ENCODE data around the gene TBCCD1. TPM values are rescaled to one million over a fixed set of nuclear protein-coding genes. Genes with fewer than 3 reads are reported as not detected.

Gene TBCCD1
- total and polyA plus RNA-seq, 2 donors (not counting 3 experiments of a cell fraction or from before 2014, with no cell fraction given) = 16.5 to 16.6 TPM

- H3K79me2 ChIP-seq (ENCODE audit: control insufficient read depth, insufficient read depth, low read length) = no peaks in the 10 kb centered on the region
- no peak for DNase-seq (ENCODE audit: low read depth, low spot score)
- H3K4me1 ChIP-seq (ENCODE audit: control insufficient read depth, extremely low read depth, insufficient read depth, low read length) = peaks cover 5% of the 10 kb centered on the region
- BruUV-seq (replicated peaks) = no TSS peak
- no peak overlapping the region for H3K4me3 ChIP-seq (replicated peaks in 1 of 3; ENCODE audit: insufficient read depth in 1 of 3, low read depth in 1 of 3, low read length in 3 of 3)
- no peak overlapping the region for H2AFZ ChIP-seq (ENCODE audit: low read depth, low read length)
- no peaks in the 10 kb centered on the region for H3K9me1 ChIP-seq (replicated peaks; ENCODE audit: control insufficient read depth, extremely low read depth, insufficient read depth, low read length)
- H3K9ac ChIP-seq (replicated peaks; ENCODE audit: extremely low read depth, insufficient read depth, low read length) = no peak overlapping the region
- no peak overlapping the region for H3K4me2 ChIP-seq (ENCODE audit: insufficient read depth, low read length)
- FAIRE-seq = no peak
- POLR2A ChIA-PET = no interaction called here
- no peaks in the 10 kb centered on the region for H3K36me3 ChIP-seq (ENCODE audit: control insufficient read depth in 2 of 2, extremely low read depth in 1 of 2, insufficient read depth in 2 of 2, low read length in 2 of 2)
- intact Hi-C loops (cut with micrococcal nuclease) = loop anchor here (2.0 to 10.0 kb wide), 3 partner anchors 45 to 633 kb away; partner anchors contain the start of gene DNAJB11
- H3K9me3 ChIP-seq (replicated peaks; ENCODE audit: control insufficient read depth, insufficient read depth, low read length) = no peaks in the 10 kb centered on the region
- TF ChIP-seq JUN (IDR thresholded peaks at IDR 0.05; ENCODE audit: borderline replicate concordance, insufficient read depth, insufficient read length, low read depth) = no peak
- no peak for TF ChIP-seq FOS (IDR thresholded peaks at IDR 0.05; ENCODE audit: borderline replicate concordance, insufficient read depth, low read length)
- no peak for TF ChIP-seq MYC (IDR thresholded peaks at IDR 0.05; ENCODE audit: low read depth, low read length)
- TF ChIP-seq GATA2 (IDR thresholded peaks at IDR 0.05; ENCODE audit: insufficient read depth, insufficient read length, low read depth, low read length) = no peak
- no peak for TF ChIP-seq POLR2A (IDR thresholded peaks at IDR 0.05; ENCODE audit: low read depth, low read length)
- no peak for TF ChIP-seq POLR2AphosphoS5 (IDR thresholded peaks at IDR 0.05; ENCODE audit: insufficient read depth, low read depth, low read length)
- no peak for TF ChIP-seq EZH2 (IDR thresholded peaks at IDR 0.05; ENCODE audit: borderline replicate concordance, low read depth, low read length, severe bottlenecking)
- TF ChIP-seq, protein P1, sequence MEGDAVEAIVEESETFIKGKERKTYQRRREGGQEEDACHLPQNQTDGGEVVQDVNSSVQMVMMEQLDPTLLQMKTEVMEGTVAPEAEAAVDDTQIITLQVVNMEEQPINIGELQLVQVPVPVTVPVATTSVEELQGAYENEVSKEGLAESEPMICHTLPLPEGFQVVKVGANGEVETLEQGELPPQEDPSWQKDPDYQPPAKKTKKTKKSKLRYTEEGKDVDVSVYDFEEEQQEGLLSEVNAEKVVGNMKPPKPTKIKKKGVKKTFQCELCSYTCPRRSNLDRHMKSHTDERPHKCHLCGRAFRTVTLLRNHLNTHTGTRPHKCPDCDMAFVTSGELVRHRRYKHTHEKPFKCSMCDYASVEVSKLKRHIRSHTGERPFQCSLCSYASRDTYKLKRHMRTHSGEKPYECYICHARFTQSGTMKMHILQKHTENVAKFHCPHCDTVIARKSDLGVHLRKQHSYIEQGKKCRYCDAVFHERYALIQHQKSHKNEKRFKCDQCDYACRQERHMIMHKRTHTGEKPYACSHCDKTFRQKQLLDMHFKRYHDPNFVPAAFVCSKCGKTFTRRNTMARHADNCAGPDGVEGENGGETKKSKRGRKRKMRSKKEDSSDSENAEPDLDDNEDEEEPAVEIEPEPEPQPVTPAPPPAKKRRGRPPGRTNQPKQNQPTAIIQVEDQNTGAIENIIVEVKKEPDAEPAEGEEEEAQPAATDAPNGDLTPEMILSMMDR (IDR thresholded peaks at IDR 0.05; ENCODE audit: extremely low read depth in 1 of 2, insufficient read depth in 1 of 2, low read depth in 1 of 2, low read length in 2 of 2) = no peak
- TF ChIP-seq, protein P2, sequence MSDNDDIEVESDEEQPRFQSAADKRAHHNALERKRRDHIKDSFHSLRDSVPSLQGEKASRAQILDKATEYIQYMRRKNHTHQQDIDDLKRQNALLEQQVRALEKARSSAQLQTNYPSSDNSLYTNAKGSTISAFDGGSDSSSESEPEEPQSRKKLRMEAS (IDR thresholded peaks at IDR 0.05; ENCODE audit: insufficient read depth, insufficient read length) = no peak
- H3K27ac ChIP-seq (ENCODE audit: insufficient read depth, low read depth, low read length) = no peak overlapping the region
- dilution Hi-C loops (cut with MboI; ENCODE audit: extremely low pct_ligation_motif_present, low sequenced_read_pairs) = no loop called here
- peaks cover 5 to 19% of the 10 kb centered on the region in 2 experiments for H3K27me3 ChIP-seq (ENCODE audit: control insufficient read depth in 2 of 2, insufficient read depth in 2 of 2, low read length in 2 of 2)
- CTCF ChIA-PET = interaction anchor here (1.0 to 6.1 kb wide), 32 partner anchors 8 to 956 kb away, joined by 3 to 195 read pairs (median 7); partner anchors contain the start of genes DNAJB11 and EIF4A2
- no peaks in the 10 kb centered on the region for H4K20me1 ChIP-seq (replicated peaks; ENCODE audit: control insufficient read depth, extremely low read depth, insufficient read depth, low read length)
Observed at GRCh38 chr3:186616299-186616617, 49.1 kb upstream of the TBCCD1 start.
